ENCODE measurements around the gene AGR2.

The AGR2 gene

DNA sequence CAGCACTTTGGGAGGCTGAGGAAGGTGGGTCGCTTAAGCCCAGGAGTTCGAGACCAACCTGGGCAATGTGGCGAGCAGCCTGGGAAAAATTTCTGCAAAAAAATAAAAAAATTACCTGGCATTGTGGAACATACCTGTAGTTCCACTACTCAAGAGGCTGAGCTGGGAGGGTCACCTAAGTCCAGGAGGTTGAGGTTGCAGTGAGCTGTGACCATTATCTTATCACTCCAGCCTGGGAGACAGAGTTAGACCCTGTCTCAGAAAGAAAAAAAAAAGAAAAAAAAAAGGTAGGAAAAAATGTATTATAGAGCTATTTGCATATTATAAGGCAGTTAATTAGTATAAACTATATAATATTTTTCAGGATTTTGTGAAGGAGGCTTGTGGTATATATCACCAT, 62.3 kb downstream of the AGR2 start:
- Histone ChIP-seq H3K27ac (replicated peaks; ENCODE audit: low read length) (no peak overlapping the region), H2AFZ (ENCODE audit: low read length) (no peak overlapping the region), H3K9me3 (replicated peaks in 1 of 2; ENCODE audit: control insufficient read depth in 2 of 2, insufficient read depth in 1 of 2, low read depth in 1 of 2, low read length in 2 of 2) (peaks cover 0 to 2% of the 10 kb centered on the region in 2 donors), H4K8ac (ENCODE audit: low read depth, low read length) (no peak overlapping the region), H3K79me1 (ENCODE audit: low read depth, low read length) (no peaks in the 10 kb centered on the region), H2BK12ac (ENCODE audit: low read length) (no peak overlapping the region), H2BK120ac (ENCODE audit: low read depth, low read length) (no peak overlapping the region), H3K18ac (ENCODE audit: low read length) (no peak overlapping the region), H3K4me1 (ENCODE audit: control insufficient read depth in 2 of 2, insufficient read depth in 1 of 2, low read depth in 1 of 2, low read length in 2 of 2) (peaks cover 7 to 18% of the 10 kb centered on the region in 2 donors), H3K4ac (ENCODE audit: low read length) (no peak overlapping the region), H3K4me3 (ENCODE audit: low read length in 2 of 2) (no peak overlapping the region), H3K4me2 (ENCODE audit: insufficient read depth, low read length, poor library complexity, severe bottlenecking) (no peak overlapping the region), H3K9ac (ENCODE audit: low read depth, low read length, poor library complexity) (no peak overlapping the region), H2AK5ac (ENCODE audit: low read depth, low read length) (no peak overlapping the region), H3K27me3 (ENCODE audit: control insufficient read depth in 3 of 3, insufficient read depth in 3 of 3, low read depth in 1 of 3, low read length in 3 of 3) (no peaks in the 10 kb centered on the region), H3K36me3 (replicated peaks in 1 of 2; ENCODE audit: control insufficient read depth in 2 of 2, insufficient read depth in 2 of 2, low read length in 2 of 2) (no peaks in the 10 kb centered on the region), H2BK15ac (ENCODE audit: low read length) (no peak overlapping the region), H3K23ac (ENCODE audit: low read depth, low read length, poor library complexity) (no peak overlapping the region), H3K14ac (ENCODE audit: low read length) (no peak overlapping the region), H2BK5ac (ENCODE audit: low read length) (no peak overlapping the region), H4K91ac (ENCODE audit: low read depth, low read length, poor library complexity) (no peak overlapping the region)
- no peak for DNase-seq (ENCODE audit: low spot score)
- no CpG with 5 or more reads among the region's 3 CpGs for WGBS, 2 donors (ENCODE audit: extremely low coverage in 2 of 2, insufficient read length in 2 of 2, insufficient replicate concordance in 1 of 2)

Data from neuronal stem cell (in vitro differentiated cells).